Body of pancreas (tissue), 4 donors: ENCODE measurements around the gene ULK2.

Source experiments
- CTCF ChIP-seq, 7 experiments: fragments of 450-650 bp in 4 of 7; fragments of 200-600 bp in 3 of 7; sonication (generic) in 3 of 7; IDR thresholded peaks; one replicate each; pipeline ENCODE4 v1.5.1; 2016 to 2019; ENCODE audit warnings: antibody characterized with exemption in 7 of 7
- POLR2A ChIP-seq, 3 donors: fragments of 450-650 bp; IDR thresholded peaks; one replicate each; pipeline ENCODE4 v1.6.1; 2016; ENCODE audit warnings: antibody characterized with exemption in 3 of 3, mild to moderate bottlenecking in 2 of 3

DNA sequence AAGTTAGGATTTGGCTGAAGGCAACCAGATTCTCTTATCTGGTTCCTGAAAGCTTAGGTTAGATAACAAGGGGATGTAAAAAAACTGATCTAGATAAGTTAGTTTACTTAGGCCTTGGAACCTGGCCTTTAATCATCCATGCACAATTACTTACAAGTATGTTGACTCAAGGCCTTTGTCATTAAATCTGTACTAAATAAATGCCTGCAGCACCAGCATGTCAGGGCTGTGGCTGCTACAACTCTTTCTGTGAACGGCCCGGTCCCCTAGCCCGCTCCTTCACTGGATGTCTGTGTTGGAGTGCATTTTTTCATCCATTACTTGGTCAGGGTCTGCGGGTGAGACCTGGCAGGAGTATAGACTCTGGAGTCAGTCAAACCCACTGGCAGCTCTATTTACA is 71.3 kb downstream of the ULK2 start:
- TF ChIP-seq CTCF (IDR thresholded peaks at IDR 0.05): no peak
- TF ChIP-seq POLR2A (IDR thresholded peaks at IDR 0.05): no peak
